GM21529 (cell line): ENCODE measurements around the gene SPIRE2.
"Not testable (repeated sequence)": the region's sequence is repeated elsewhere in the genome, so short reads cannot be mapped to it uniquely, and the experiment has no call there.

Experiments
- ATAC-seq: cut with Tn5 transposase; IDR thresholded peaks from one replicate; pipeline ENCODE4 v1.9.1; 2021; ENCODE audit not compliant: unreplicated experiment

The SPIRE2 gene

DNA sequence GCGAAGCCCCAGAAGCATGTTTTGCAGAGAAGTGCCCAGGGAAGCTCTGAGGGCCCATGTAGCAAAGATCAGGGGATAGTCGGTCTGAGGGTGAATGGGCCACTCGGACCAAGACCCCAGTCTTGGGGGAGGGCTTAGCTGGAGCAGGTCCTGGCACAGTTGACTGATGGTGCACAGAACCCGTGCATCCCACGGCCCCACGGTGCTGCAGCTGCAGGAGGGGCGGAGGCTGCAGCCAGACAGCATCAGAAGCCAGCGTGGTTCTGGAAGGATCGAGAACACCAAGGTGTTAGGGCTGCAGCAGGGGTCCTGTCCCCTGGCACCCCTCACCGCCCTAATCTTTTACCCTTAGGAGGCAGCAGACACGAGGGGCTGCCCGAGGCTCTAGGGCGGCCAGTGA is 83.9 kb downstream of the SPIRE2 start:
- ATAC-seq: no peak

DNA sequence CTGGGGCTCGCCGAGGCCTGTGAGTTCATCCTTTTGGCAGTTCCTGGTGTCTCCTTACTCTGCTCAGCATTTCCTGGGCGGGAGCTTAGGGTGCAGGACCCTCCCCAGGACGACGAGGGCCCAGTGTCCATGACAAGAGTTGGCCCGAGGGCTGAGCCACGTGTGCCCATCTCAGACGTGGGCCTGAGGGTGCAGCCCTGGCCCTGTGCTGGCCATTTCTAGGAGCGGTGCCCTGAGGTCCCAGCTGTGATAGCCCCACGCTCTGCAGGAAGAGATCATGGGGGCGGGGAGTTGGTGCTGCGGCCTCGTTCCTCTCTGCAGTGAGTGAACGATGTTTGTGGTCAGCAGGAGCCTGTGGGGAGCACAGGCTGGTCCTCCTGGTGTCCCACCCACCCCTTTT is 84.4 kb downstream of the SPIRE2 start:
- no peak for ATAC-seq

DNA sequence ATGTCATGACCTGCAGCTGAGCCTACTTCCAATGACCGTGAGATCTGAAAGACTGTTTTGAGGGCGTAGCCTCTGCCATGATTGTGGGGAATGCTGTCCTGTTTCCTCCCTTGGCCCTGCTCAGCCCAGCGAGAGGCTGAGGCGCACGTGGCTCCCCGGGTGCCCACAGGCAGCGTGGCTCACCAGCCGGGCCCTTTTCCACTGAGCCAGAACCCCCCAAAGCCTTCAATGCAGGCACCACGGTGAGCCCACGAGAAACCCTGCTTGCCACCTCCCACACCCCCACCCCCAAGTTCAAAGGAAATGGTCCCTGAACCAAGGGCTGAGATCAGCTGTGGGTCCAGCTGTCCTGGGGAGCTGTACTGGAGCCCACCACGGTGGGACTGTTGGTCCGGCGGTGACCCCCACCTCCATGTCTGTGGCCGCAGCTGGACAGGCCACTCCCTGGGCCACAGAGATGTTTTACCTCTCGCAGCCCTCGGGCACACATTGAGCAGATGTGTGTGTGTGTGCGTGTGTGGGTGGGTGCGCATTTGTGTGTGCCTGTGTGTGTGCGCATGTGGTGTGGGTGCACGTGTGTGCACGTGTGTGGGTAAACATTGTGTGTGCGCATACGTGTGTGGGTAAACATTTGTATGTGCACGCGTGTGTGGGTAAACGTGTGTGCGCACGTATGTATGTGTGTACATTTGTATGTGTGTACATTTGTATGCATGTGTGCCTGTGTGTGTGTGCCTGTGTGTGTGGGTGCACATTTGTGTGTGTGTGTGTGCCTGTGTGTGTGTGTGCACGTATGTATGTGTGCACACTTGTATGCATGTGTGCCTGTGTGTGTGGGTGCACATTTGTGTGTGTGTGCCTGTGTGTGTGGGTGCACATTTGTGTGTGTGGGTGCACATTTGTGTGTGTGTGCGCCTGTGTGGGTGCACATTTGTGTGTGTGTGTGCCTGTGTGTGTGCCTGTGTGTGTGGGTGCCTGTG is 85.4 kb downstream of the SPIRE2 start:
- no peak for ATAC-seq

DNA sequence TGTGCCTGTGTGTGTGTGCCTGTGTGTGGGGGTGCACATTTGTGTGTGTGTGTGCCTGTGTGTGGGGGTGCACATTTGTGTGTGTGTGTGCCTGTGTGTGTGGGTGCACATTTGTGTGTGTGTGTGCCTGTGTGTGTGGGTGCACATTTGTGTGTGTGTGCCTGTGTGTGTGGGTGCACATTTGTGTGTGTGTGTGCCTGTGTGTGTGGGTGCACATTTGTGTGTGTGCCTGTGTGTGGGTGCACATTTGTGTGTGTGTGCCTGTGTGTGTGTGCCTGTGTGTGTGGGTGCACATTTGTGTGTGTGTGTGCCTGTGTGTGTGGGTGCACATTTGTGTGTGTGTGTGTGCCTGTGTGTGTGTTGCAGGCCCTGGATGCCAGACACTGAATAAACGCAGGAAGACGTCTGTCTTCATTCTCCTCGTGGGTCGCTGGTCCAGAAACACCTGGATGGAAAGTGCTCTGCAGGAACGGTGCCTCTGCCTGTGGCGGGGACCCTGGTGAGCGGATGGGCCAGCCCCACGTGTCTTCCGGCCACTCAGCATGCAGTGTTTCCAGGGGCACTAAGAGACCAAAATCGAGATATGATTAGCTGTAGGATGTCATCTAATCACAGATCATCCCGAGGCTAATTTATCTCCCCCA is 86.5 kb downstream of the SPIRE2 start:
- not testable (repeated sequence) for ATAC-seq

DNA sequence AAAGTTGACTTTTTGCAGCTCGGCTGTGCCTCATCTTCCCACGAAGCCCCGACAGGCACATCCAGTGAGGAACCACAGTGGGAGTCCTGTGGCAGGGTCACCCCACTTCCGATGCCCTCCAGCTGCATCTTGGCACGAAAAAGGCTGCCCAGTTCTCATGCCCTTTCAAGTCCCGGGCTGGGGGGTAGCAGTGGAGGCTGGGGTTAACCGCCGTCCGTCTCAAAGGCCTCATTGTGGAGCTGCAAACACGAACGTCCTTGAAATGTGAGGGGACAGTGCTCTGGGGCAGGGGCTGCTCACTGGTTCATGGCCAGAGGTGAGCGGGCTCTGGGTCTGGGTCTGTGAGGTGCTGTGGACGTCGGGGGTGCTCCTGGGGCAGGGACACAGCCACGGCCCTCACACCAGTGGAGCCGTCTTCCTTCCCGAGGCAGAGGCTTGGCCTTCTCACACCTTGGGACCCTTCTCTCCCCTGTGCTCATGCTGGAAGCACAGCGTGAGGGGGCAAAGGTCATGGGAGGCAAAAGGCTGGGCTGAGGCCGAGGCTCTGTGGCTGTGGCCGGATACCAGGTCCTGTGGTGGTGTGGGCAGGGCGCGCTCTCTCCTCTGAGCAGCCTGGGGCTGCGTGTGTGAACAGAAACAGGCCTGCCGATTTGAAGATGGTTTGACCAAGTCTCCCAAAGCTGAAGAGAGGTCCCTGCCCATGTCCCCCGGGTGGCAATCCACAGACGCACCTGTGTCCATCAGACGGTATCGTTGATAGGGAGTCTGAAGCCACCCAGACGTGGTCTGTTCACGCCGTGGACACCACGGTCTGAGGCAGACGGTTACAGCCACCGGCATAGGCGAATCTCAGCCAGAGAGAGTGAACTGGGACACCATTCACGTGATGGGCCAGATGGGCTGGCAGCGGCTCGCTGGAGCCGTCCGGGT is 87.3 kb downstream of the SPIRE2 start:
- no peak for ATAC-seq

DNA sequence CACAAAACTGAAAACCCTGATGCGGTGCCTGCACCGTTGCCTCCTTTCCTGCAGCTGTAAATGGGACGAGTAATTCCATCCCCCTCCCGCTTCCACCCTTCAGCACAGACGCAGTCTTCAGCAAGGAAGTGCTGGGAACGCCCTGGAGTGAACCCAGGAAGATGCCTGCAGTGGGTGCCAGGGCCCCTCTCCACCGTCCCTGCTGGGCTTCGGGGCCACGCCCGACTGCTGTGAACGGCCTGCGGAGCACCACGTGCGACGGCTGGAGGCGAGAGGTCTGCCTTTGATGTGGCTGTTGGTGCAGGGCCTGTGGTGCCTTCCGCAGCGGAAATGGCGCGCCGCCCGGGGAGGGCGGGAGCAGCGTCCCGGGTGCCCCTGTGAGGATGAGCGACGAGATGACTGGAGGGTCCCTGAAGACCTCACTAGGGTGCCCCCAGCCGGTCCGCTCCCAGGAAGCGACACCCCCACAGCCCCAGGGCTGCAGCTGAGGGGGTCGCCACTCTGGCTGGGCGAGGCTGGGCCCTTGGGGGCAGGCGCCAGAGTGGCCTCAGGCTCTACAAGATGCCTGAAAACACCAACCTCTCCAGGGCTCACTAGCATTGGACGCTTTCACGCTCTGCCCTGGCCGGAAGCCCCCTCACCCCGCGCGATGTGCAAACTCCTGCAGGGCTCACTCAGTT is 89.6 kb downstream of the SPIRE2 start:
- ATAC-seq: peak; percentile 75

DNA sequence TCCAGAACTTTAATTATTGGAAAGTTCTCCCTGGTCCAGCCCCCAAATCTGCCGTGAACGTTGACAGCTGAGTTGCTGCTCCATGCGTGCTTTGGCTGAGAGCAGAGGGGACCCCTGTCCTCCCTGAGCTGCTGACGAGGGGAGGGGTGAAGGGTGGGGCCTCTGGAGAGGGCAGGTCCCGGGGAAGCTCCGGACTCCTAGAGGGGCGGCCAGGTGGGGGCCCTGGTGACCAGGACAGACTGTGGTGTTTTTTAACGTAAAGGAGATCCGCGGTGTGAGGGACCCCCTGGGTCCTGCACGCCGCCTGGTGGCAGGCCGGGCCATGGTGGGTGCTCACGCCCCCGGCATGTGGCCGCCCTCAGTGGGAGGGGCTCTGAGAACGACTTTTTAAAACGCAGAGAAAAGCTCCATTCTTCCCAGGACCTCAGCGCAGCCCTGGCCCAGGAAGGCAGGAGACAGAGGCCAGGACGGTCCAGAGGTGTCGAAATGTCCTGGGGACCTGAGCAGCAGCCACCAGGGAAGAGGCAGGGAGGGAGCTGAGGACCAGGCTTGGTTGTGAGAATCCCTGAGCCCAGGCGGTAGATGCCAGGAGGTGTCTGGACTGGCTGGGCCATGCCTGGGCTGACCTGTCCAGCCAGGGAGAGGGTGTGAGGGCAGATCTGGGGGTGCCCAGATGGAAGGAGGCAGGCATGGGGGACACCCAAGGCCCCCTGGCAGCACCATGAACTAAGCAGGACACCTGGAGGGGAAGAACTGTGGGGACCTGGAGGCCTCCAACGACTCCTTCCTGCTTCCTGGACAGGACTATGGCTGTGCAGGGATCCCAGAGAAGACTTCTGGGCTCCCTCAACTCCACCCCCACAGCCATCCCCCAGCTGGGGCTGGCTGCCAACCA is 90.4 kb downstream of the SPIRE2 start, which contains the start of gene MC1R:
MC1R (plus strand) TSS at position 410 of the 895 bp plus-strand sequence; CDS start at position 807, 397 bp downstream.
- peak; percentile 20 for ATAC-seq

DNA sequence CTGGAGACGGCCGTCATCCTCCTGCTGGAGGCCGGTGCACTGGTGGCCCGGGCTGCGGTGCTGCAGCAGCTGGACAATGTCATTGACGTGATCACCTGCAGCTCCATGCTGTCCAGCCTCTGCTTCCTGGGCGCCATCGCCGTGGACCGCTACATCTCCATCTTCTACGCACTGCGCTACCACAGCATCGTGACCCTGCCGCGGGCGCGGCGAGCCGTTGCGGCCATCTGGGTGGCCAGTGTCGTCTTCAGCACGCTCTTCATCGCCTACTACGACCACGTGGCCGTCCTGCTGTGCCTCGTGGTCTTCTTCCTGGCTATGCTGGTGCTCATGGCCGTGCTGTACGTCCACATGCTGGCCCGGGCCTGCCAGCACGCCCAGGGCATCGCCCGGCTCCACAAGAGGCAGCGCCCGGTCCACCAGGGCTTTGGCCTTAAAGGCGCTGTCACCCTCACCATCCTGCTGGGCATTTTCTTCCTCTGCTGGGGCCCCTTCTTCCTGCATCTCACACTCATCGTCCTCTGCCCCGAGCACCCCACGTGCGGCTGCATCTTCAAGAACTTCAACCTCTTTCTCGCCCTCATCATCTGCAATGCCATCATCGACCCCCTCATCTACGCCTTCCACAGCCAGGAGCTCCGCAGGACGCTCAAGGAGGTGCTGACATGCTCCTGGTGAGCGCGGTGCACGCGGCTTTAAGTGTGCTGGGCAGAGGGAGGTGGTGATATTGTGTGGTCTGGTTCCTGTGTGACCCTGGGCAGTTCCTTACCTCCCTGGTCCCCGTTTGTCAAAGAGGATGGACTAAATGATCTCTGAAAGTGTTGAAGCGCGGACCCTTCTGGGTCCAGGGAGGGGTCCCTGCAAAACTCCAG is 91.5 kb downstream of the SPIRE2 start:
- ATAC-seq: no peak

DNA sequence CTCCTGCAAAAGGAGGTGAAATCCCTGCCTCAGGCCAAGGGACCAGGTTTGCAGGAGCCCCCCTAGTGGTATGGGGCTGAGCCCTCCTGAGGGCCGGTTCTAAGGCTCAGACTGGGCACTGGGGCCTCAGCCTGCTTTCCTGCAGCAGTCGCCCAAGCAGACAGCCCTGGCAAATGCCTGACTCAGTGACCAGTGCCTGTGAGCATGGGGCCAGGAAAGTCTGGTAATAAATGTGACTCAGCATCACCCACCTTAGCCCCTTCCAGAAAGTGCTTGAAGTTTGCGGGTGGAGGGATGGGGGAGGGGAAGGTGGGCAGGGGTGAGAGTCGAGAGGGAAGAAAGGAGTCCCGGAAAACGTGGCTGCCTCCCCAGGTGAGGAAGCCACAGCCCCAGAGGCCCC is 92.4 kb downstream of the SPIRE2 start:
- no peak for ATAC-seq
